H1 (cell line): ENCODE results near the gene KLK6. TPM values are rescaled to one million over a fixed set of nuclear protein-coding genes. Genes with fewer than 3 reads are reported as not detected.

Experiments used
- CTCF ChIA-PET: fragments of 300-600 bp; sonication (Branson Sonifier 250); formaldehyde crosslinking; loops from one replicate; lab custom pipeline; 2021; ENCODE audit not compliant: partially characterized antibody; lab: Charles Lee
- POLR2A ChIA-PET: fragments of 300-600 bp; sonication (Branson Sonifier 250); formaldehyde crosslinking; loops from one replicate; lab custom pipeline; 2021; ENCODE audit warnings: inconsistent platforms; ENCODE audit not compliant: partially characterized antibody; lab: Charles Lee
- DNase-seq, 2 experiments: peaks; one replicate each; pipeline versions ENCODE4 v3.0.0 to v3.0.0-alpha.2; 2010 to 2022; ENCODE audit warnings: low spot score in 2 of 2, low read depth in 1 of 2, mixed read lengths in 1 of 2
- FAIRE-seq: peaks from 2 replicates; lab custom pipeline; 2011; peaks lifted over from hg19 to GRCh38; lab: Jason Lieb, UNC
- H2AFZ ChIP-seq: 2 replicates; pipeline ENCODE4 v1.8.1; 2012; ENCODE audit warnings: low read length, inconsistent platforms
- H2AK5ac ChIP-seq: 2 replicates; pipeline ENCODE4 v1.6.1; 2013; ENCODE audit warnings: low read depth, low read length
- H2BK120ac ChIP-seq: replicated peaks from 2 replicates; pipeline ENCODE3; 2013; ENCODE audit warnings: low read depth, low read length, inconsistent platforms
- H2BK12ac ChIP-seq: 2 replicates; pipeline ENCODE4 v1.6.1; 2013; ENCODE audit warnings: low read depth, low read length
- H2BK15ac ChIP-seq: 2 replicates; pipeline ENCODE4 v1.6.1; 2013; ENCODE audit warnings: low read length
- H2BK20ac ChIP-seq: 2 replicates; pipeline ENCODE4 v1.6.1; 2013; ENCODE audit warnings: low read length
- H2BK5ac ChIP-seq: 2 replicates; pipeline ENCODE4 v1.6.1; 2013; ENCODE audit warnings: low read depth, low read length
- H3K14ac ChIP-seq: 2 replicates; pipeline ENCODE4 v1.6.1; 2013; ENCODE audit warnings: inconsistent platforms; ENCODE audit not compliant: insufficient read length
- H3K18ac ChIP-seq: 2 replicates; pipeline ENCODE4 v1.6.1; 2013; ENCODE audit warnings: low read length; ENCODE audit errors: extremely low read depth
- H3K23ac ChIP-seq: 2 replicates; pipeline ENCODE4 v1.6.1; 2013; ENCODE audit warnings: inconsistent platforms; ENCODE audit not compliant: insufficient read length
- H3K23me2 ChIP-seq: 2 replicates; pipeline ENCODE4 v1.6.1; 2013; ENCODE audit warnings: low read depth, low read length
- H3K27ac ChIP-seq: 2 replicates; pipeline ENCODE4 v1.6.1; 2011; ENCODE audit warnings: low read depth, low read length, inconsistent platforms
- H3K27me3 ChIP-seq, 4 experiments: replicated peaks in 1 of 4; 1 replicate in 1 of 4; 2 replicates in 3 of 4; pipeline versions ENCODE4 v1.6.1 to v1.8.1; 2011 to 2013; ENCODE audit warnings: low read length in 3 of 4, mild to moderate bottlenecking in 3 of 4, inconsistent platforms in 2 of 4, mixed read lengths in 2 of 4, moderate library complexity in 1 of 4; ENCODE audit not compliant: control insufficient read depth in 3 of 4, insufficient read depth in 3 of 4; ENCODE audit errors: extremely low read depth in 1 of 4
- H3K36me3 ChIP-seq, 4 experiments: 2 replicates each; pipeline versions ENCODE4 v1.6.1 to v1.8.1; 2011 to 2013; ENCODE audit warnings: mild to moderate bottlenecking in 4 of 4, low read length in 3 of 4, moderate library complexity in 2 of 4, control low read depth in 1 of 4, inconsistent platforms in 1 of 4; ENCODE audit not compliant: insufficient read depth in 4 of 4, control insufficient read depth in 2 of 4
- H3K4ac ChIP-seq: replicated peaks from 2 replicates; pipeline ENCODE3; 2013; ENCODE audit warnings: low read length, low read depth, mixed read lengths, inconsistent platforms; ENCODE audit not compliant: insufficient read length
- H3K4me1 ChIP-seq, 4 experiments: replicated peaks in 1 of 4; 1 replicate in 1 of 4; 2 replicates in 3 of 4; pipeline versions ENCODE4 v1.6.1 to v1.8.1; 2011 to 2013; ENCODE audit warnings: low read length in 3 of 4, inconsistent platforms in 2 of 4, mixed read lengths in 1 of 4; ENCODE audit not compliant: insufficient read depth in 4 of 4, control insufficient read depth in 3 of 4
- H3K4me2 ChIP-seq, 2 experiments: 2 replicates each; pipeline versions ENCODE4 v1.6.1 to v1.8.1; 2011 to 2013; ENCODE audit warnings: low read depth in 2 of 2, low read length in 2 of 2, control low read depth in 1 of 2, inconsistent platforms in 1 of 2, mild to moderate bottlenecking in 1 of 2; ENCODE audit not compliant: insufficient read depth in 1 of 2
- H3K4me3 ChIP-seq, 4 experiments: fragments of 200-600, 300-600 bp in 1 of 4; sonication (generic), shearing (Covaris generic), sonication (Bioruptor Twin) in 1 of 4; 2 replicates each; pipeline versions ENCODE4 v1.5.1 to v1.8.1; 2011 to 2016; ENCODE audit warnings: low read length in 4 of 4, low read depth in 3 of 4, control low read depth in 2 of 4, inconsistent platforms in 2 of 4, mild to moderate bottlenecking in 2 of 4, mixed read lengths in 1 of 4, moderate library complexity in 1 of 4; ENCODE audit not compliant: insufficient read depth in 2 of 4; ENCODE audit errors: extremely low read depth in 1 of 4
- H3K56ac ChIP-seq: replicated peaks from 2 replicates; pipeline ENCODE3; 2013; ENCODE audit warnings: low read depth, mild to moderate bottlenecking, mixed read lengths, low read length, inconsistent platforms; ENCODE audit not compliant: insufficient read length
- H3K79me1 ChIP-seq: 2 replicates; pipeline ENCODE4 v1.6.1; 2013; ENCODE audit warnings: low read depth, low read length, control low read depth
- H3K79me2 ChIP-seq, 2 experiments: 2 replicates each; pipeline versions ENCODE4 v1.6.1 to v1.8.1; 2012 to 2013; ENCODE audit warnings: low read length in 2 of 2, mild to moderate bottlenecking in 2 of 2, inconsistent platforms in 1 of 2; ENCODE audit not compliant: insufficient read depth in 2 of 2, control insufficient read depth in 1 of 2
- H3K9ac ChIP-seq, 4 experiments: replicated peaks in 1 of 4; 1 replicate in 1 of 4; 2 replicates in 3 of 4; pipeline versions ENCODE4 v1.6.1 to v1.8.1; 2011 to 2013; ENCODE audit warnings: low read depth in 3 of 4, low read length in 3 of 4, control low read depth in 2 of 4, mild to moderate bottlenecking in 2 of 4, moderate library complexity in 2 of 4, inconsistent platforms in 1 of 4; ENCODE audit errors: extremely low read depth in 1 of 4
- H3K9me3 ChIP-seq, 2 experiments: 2 replicates each; pipeline versions ENCODE4 v1.6.1 to v1.8.1; 2012 to 2013; ENCODE audit warnings: mild to moderate bottlenecking in 2 of 2, moderate library complexity in 2 of 2, control low read depth in 1 of 2, inconsistent platforms in 1 of 2, low read depth in 1 of 2, low read length in 1 of 2, mixed read lengths in 1 of 2; ENCODE audit not compliant: insufficient read depth in 2 of 2
- H4K20me1 ChIP-seq, 2 experiments: replicated peaks in 1 of 2; 2 replicates each; pipeline versions ENCODE3 to v1.8.1; 2011 to 2013; ENCODE audit warnings: inconsistent platforms in 2 of 2, low read length in 2 of 2, mild to moderate bottlenecking in 1 of 2; ENCODE audit not compliant: insufficient read depth in 2 of 2, control insufficient read depth in 1 of 2
- H4K5ac ChIP-seq: 2 replicates; pipeline ENCODE4 v1.6.1; 2013; ENCODE audit warnings: low read length, low read depth, mixed read lengths, inconsistent platforms; ENCODE audit not compliant: insufficient read length
- H4K8ac ChIP-seq: 2 replicates; pipeline ENCODE4 v1.8.0; 2013; ENCODE audit warnings: mild to moderate bottlenecking, moderate library complexity, low read length, inconsistent platforms; ENCODE audit not compliant: insufficient read depth; ENCODE audit errors: extremely low read depth
- H4K91ac ChIP-seq: replicated peaks from 2 replicates; pipeline ENCODE3; 2013; ENCODE audit warnings: low read length, mixed read lengths, inconsistent platforms; ENCODE audit not compliant: insufficient read length
- ATF3 ChIP-seq: IDR thresholded peaks from 2 replicates; pipeline ENCODE4 v1.6.1; 2011; ENCODE audit warnings: low read depth, mild to moderate bottlenecking, low read length; ENCODE audit not compliant: insufficient read depth
- CTBP2 ChIP-seq: IDR thresholded peaks from 2 replicates; pipeline ENCODE4 v1.7.0; 2011; ENCODE audit warnings: borderline replicate concordance, mild to moderate bottlenecking, moderate library complexity, mixed read lengths, low read length; ENCODE audit not compliant: insufficient read depth, insufficient read length
- FOSL1 ChIP-seq: IDR thresholded peaks from 2 replicates; pipeline ENCODE4 v1.6.1; 2011; ENCODE audit warnings: mild to moderate bottlenecking, low read depth, low read length, moderate library complexity; ENCODE audit not compliant: insufficient read depth
- GTF2F1 ChIP-seq: IDR thresholded peaks from 2 replicates; pipeline ENCODE4 v1.6.1; 2012; ENCODE audit warnings: low read depth, low read length, improper control_type of control experiment, borderline replicate concordance
- HDAC2 ChIP-seq, 2 experiments: fragments of 300-600 bp in 1 of 2; sonication (generic) in 1 of 2; IDR thresholded peaks; 2 replicates each; pipeline ENCODE4 v1.6.1; 2011 to 2012; ENCODE audit warnings: low read depth in 2 of 2, low read length in 2 of 2, mild to moderate bottlenecking in 2 of 2, moderate library complexity in 2 of 2, borderline replicate concordance in 1 of 2, inconsistent platforms in 1 of 2
- KDM1A ChIP-seq: fragments of 200-600, 300-600 bp; sonication (generic); IDR thresholded peaks from 2 replicates; pipeline ENCODE4 v1.7.1; 2016; ENCODE audit warnings: mild to moderate bottlenecking, low read length, borderline replicate concordance
- MAFK ChIP-seq: IDR thresholded peaks from 2 replicates; pipeline ENCODE4 v1.6.1; 2012; ENCODE audit warnings: low read depth, mild to moderate bottlenecking, improper control_type of control experiment, low read length
- NRF1 ChIP-seq: IDR thresholded peaks from 2 replicates; pipeline ENCODE4 v1.6.1; 2011; ENCODE audit warnings: mild to moderate bottlenecking, low read depth, low read length, improper control_type of control experiment
- POLR2A ChIP-seq, 2 experiments: IDR thresholded peaks; 1 replicate in 1 of 2; 2 replicates in 1 of 2; pipeline ENCODE4 v1.6.1; 2011; ENCODE audit warnings: low read depth in 2 of 2, low read length in 2 of 2, mild to moderate bottlenecking in 2 of 2; ENCODE audit errors: control extremely low read depth in 1 of 2
- SIN3A ChIP-seq, 2 experiments: IDR thresholded peaks in 1 of 2; conservative IDR thresholded peaks in 1 of 2; 2 replicates each; pipeline ENCODE4 v1.6.1; 2011 to 2012; ENCODE audit warnings: low read length in 2 of 2, improper control_type of control experiment in 1 of 2, low read depth in 1 of 2, mild to moderate bottlenecking in 1 of 2
- SIX5 ChIP-seq: IDR thresholded peaks from 2 replicates; pipeline ENCODE4 v1.6.1; 2011; ENCODE audit warnings: mild to moderate bottlenecking, low read depth, low read length
- SP2 ChIP-seq: IDR thresholded peaks from 2 replicates; pipeline ENCODE4 v1.6.1; 2012; ENCODE audit warnings: mild to moderate bottlenecking, low read length, inconsistent platforms
- TAF7 ChIP-seq: optimal IDR thresholded peaks from 2 replicates; pipeline ENCODE3; 2011; ENCODE audit warnings: low read depth, mild to moderate bottlenecking, inconsistent platforms, low read length, moderate library complexity, borderline replicate concordance
- TBP ChIP-seq: IDR thresholded peaks from 2 replicates; pipeline ENCODE4 v1.6.1; 2011; ENCODE audit warnings: low read depth, low read length, improper control_type of control experiment
- TCF12 ChIP-seq: IDR thresholded peaks from 2 replicates; pipeline ENCODE4 v1.6.1; 2011; ENCODE audit warnings: low read depth, mild to moderate bottlenecking, low read length
- polyA plus RNA-seq, 7 experiments: library from polyadenylated mRNA; depleted of rRNA in 3 of 7; stranded (reverse) in 5 of 7; unstranded in 2 of 7; fragments of >200 nt in 5 of 7; fragments of 200-250 nt in 2 of 7; gene quantifications; 1 replicate in 5 of 7; 2 replicates in 1 of 7; 4 replicates in 1 of 7; pipeline versions ENCODE4 v1.2.1 to v1.2.3, GENCODE V29; 2011 to 2013; ENCODE audit warnings: missing spikeins in 2 of 7, mixed read lengths in 2 of 7
- total RNA-seq: library from RNA; stranded (reverse); fragmentation: NEBNext Ultra II Directional; extraction: Animal tissue kit (Norgen Biotek cat#: 25700); gene quantifications from 2 replicates; pipeline ENCODE4 v1.2.1, GENCODE V29; 2021

Gene KLK6
- total and polyA plus RNA-seq, 2 of the 8 experiments (the other 6 are each of a cell fraction or from before 2014, with no cell fraction given): 0.69 to 3.2 TPM

- no peak overlapping the region for H3K9ac ChIP-seq
- H4K20me1 ChIP-seq: no peaks in the 10 kb centered on the region
- H2AFZ ChIP-seq: no peak overlapping the region
- no peaks in the 10 kb centered on the region for H3K23me2 ChIP-seq
- H3K56ac ChIP-seq: no peak overlapping the region
- H4K91ac ChIP-seq: no peak overlapping the region
- no peak for FAIRE-seq
- no peaks in the 10 kb centered on the region for H3K9me3 ChIP-seq
- no peak overlapping the region for H2BK12ac ChIP-seq
- H3K23ac ChIP-seq: no peak overlapping the region
- no peak overlapping the region for H2BK5ac ChIP-seq
- no peaks in the 10 kb centered on the region for H3K79me1 ChIP-seq
- H3K14ac ChIP-seq: no peak overlapping the region
- TF ChIP-seq SP2 (no peak), MAFK (no peak), FOSL1 (no peak), SIN3A (conservative IDR thresholded peaks at IDR 0.05 in 1 of 2, IDR thresholded peaks at IDR 0.05 in 1 of 2; ENCODE audit: low read depth in 1 of 2, low read length in 2 of 2) (no peak), CTBP2 (no peak), ATF3 (no peak), TAF7 (no peak), SIX5 (no peak), KDM1A (no peak), GTF2F1 (no peak), TCF12 (no peak), POLR2A (IDR thresholded peaks at IDR 0.05; ENCODE audit: control extremely low read depth in 1 of 2, low read depth in 2 of 2, low read length in 2 of 2) (no peak), NRF1 (no peak), HDAC2 (IDR thresholded peaks at IDR 0.05; ENCODE audit: borderline replicate concordance in 1 of 2, low read depth in 2 of 2, low read length in 2 of 2) (no peak), TBP (no peak)
- POLR2A ChIA-PET: interaction anchor here (0.6 kb wide), 1 partner anchor 487 kb away, joined by 3 read pairs; no protein-coding TSS in a partner anchor
- H3K36me3 ChIP-seq: no peaks in the 10 kb centered on the region
- CTCF ChIA-PET: interaction anchor here (0.6 to 7.1 kb wide), 6 partner anchors 8 to 85 kb away, joined by 3 to 36 read pairs (median 5); no protein-coding TSS in a partner anchor
- H3K4me2 ChIP-seq: no peak overlapping the region
- H2BK120ac ChIP-seq: no peak overlapping the region
- no peak overlapping the region for H2BK20ac ChIP-seq
- no peak overlapping the region for H3K27ac ChIP-seq
- no peak for DNase-seq
- no peak overlapping the region for H3K18ac ChIP-seq
- H3K4me1 ChIP-seq: no peaks in the 10 kb centered on the region
- H2BK15ac ChIP-seq: no peak overlapping the region
- H4K8ac ChIP-seq: no peak overlapping the region
- no peak overlapping the region for H3K4ac ChIP-seq
- H3K27me3 ChIP-seq: 0 out of 7 replicates have a peak, but pooled peaks cover 0 to 2% (median under 1%) of the 10 kb centered on the region in 4 experiments
- no peaks in the 10 kb centered on the region for H3K79me2 ChIP-seq
- no peak overlapping the region for H4K5ac ChIP-seq
- H2AK5ac ChIP-seq: no peak overlapping the region
- H3K4me3 ChIP-seq: no peak overlapping the region
Measured at GRCh38 chr19:50931023-50931422, 38.4 kb downstream of the KLK6 start.
